Peyer's patch (tissue), 4 donors: ENCODE data around the gene KLK11. TPM values are rescaled to one million over a fixed set of nuclear protein-coding genes. Genes with fewer than 3 reads are reported as not detected.

Experiments used
- DNase-seq, 3 donors: peaks; one replicate each; pipeline ENCODE4 v3.0.0-alpha.2; 2017 to 2019
- H3K27ac ChIP-seq, 4 donors: fragments of 200-600 bp; sonication (generic); one replicate each; pipeline ENCODE4 v1.5.1; 2016 to 2019
- H3K27me3 ChIP-seq, 2 donors: fragments of 200-600 bp; sonication (generic); one replicate each; pipeline ENCODE4 v1.5.1; 2019
- H3K36me3 ChIP-seq, 3 donors: fragments of 200-600 bp; sonication (generic); one replicate each; pipeline ENCODE4 v1.5.1; 2016 to 2019
- H3K4me1 ChIP-seq, 4 donors: fragments of 200-600 bp; sonication (generic); one replicate each; pipeline ENCODE4 v1.5.1; 2016 to 2019
- H3K4me3 ChIP-seq, 4 donors: fragments of 200-600 bp; sonication (generic); 1 replicate in 3 of 4; 2 replicates in 1 of 4; pipeline ENCODE4 v1.5.1; 2016 to 2019; ENCODE audit warnings: mild to moderate bottlenecking in 1 of 4
- H3K9me3 ChIP-seq, 4 donors: fragments of 200-600 bp; sonication (generic); one replicate each; pipeline ENCODE4 v1.5.1; 2016 to 2019; ENCODE audit warnings: mild to moderate bottlenecking in 1 of 4
- CTCF ChIP-seq, 6 experiments: fragments of 450-650 bp in 4 of 6; fragments of 200-600 bp in 2 of 6; sonication (generic) in 1 of 6; IDR thresholded peaks; one replicate each; pipeline ENCODE4 v1.5.1; 2017 to 2019; ENCODE audit warnings: antibody characterized with exemption in 6 of 6, mild to moderate bottlenecking in 3 of 6, moderate library complexity in 1 of 6
- POLR2A ChIP-seq, 2 donors: fragments of 450-650 bp; IDR thresholded peaks; one replicate each; pipeline ENCODE4 v1.5.1; 2017; ENCODE audit warnings: antibody characterized with exemption in 2 of 2, mild to moderate bottlenecking in 2 of 2, moderate library complexity in 2 of 2
- total RNA-seq, 4 donors: library from RNA; depleted of rRNA; stranded (reverse); fragments of >200 nt; gene quantifications; one replicate each; pipeline ENCODE4 v1.1.0, GENCODE V29; 2016

Gene KLK11
- total RNA-seq, 4 donors from 2014 or later, result 1.7 to 3.8 (median 1.9) TPM; not detected in 1

GRCh38 chr19:51059715-51060114 is 33.3 kb upstream of the KLK11 start:
- H3K4me3 ChIP-seq, result no peak overlapping the region
- TF ChIP-seq CTCF (IDR thresholded peaks at IDR 0.05) (no peak), POLR2A (IDR thresholded peaks at IDR 0.05) (no peak)
- H3K27me3 ChIP-seq, result no peaks in the 10 kb centered on the region
- no peaks in the 10 kb centered on the region for H3K36me3 ChIP-seq
- DNase-seq, result no peak
- H3K9me3 ChIP-seq, result no peaks in the 10 kb centered on the region
- no peaks in the 10 kb centered on the region for H3K4me1 ChIP-seq
- H3K27ac ChIP-seq, result no peak overlapping the region

GRCh38 chr19:51055866-51056265 is 29.4 kb upstream of the KLK11 start:
- H3K36me3 ChIP-seq, result no peaks in the 10 kb centered on the region
- no peak for DNase-seq
- no peaks in the 10 kb centered on the region for H3K9me3 ChIP-seq
- no peak for TF ChIP-seq POLR2A (IDR thresholded peaks at IDR 0.05)
- no peak for TF ChIP-seq CTCF (IDR thresholded peaks at IDR 0.05)
- H3K27me3 ChIP-seq, result no peaks in the 10 kb centered on the region
- no peak overlapping the region for H3K27ac ChIP-seq
- no peaks in the 10 kb centered on the region for H3K4me1 ChIP-seq
- no peak overlapping the region for H3K4me3 ChIP-seq

- no peak overlapping the region for H3K27ac ChIP-seq
- TF ChIP-seq POLR2A (IDR thresholded peaks at IDR 0.05), result no peak
- no peak for TF ChIP-seq CTCF (IDR thresholded peaks at IDR 0.05)
- H3K27me3 ChIP-seq, result no peaks in the 10 kb centered on the region
- no peak overlapping the region for H3K4me3 ChIP-seq
- no peaks in the 10 kb centered on the region for H3K9me3 ChIP-seq
- no peaks in the 10 kb centered on the region for H3K4me1 ChIP-seq
- no peaks in the 10 kb centered on the region for H3K36me3 ChIP-seq
- DNase-seq, result no peak
Measured at GRCh38 chr19:51047031-51047335, 20.6 kb upstream of the KLK11 start.

GRCh38 chr19:51044327-51044726 is 17.9 kb upstream of the KLK11 start:
- DNase-seq, result no peak

GRCh38 chr19:51043497-51043896 is 17.1 kb upstream of the KLK11 start:
- no peaks in the 10 kb centered on the region for H3K36me3 ChIP-seq
- H3K9me3 ChIP-seq, result no peaks in the 10 kb centered on the region
- H3K27me3 ChIP-seq, result no peaks in the 10 kb centered on the region
- DNase-seq, result no peak
- TF ChIP-seq CTCF (IDR thresholded peaks at IDR 0.05) (no peak), POLR2A (IDR thresholded peaks at IDR 0.05) (no peak)
- no peak overlapping the region for H3K4me3 ChIP-seq
- H3K27ac ChIP-seq, result no peak overlapping the region
- no peaks in the 10 kb centered on the region for H3K4me1 ChIP-seq

More at GRCh38 chr19:51044327-51044726, 17.9 kb upstream of the KLK11 start:
- Histone ChIP-seq H3K27me3 (no peaks in the 10 kb centered on the region), H3K4me1 (no peaks in the 10 kb centered on the region), H3K4me3 (no peak overlapping the region), H3K27ac (no peak overlapping the region), H3K36me3 (no peaks in the 10 kb centered on the region), H3K9me3 (no peaks in the 10 kb centered on the region)
- no peak for TF ChIP-seq POLR2A (IDR thresholded peaks at IDR 0.05)
- TF ChIP-seq CTCF (IDR thresholded peaks at IDR 0.05), result no peak

GRCh38 chr19:51040151-51040550 is 13.7 kb upstream of the KLK11 start:
- TF ChIP-seq CTCF (IDR thresholded peaks at IDR 0.05) (no peak), POLR2A (IDR thresholded peaks at IDR 0.05) (no peak)
- Histone ChIP-seq H3K4me3 (no peak overlapping the region), H3K9me3 (no peaks in the 10 kb centered on the region), H3K27me3 (no peaks in the 10 kb centered on the region), H3K27ac (no peak overlapping the region), H3K36me3 (no peaks in the 10 kb centered on the region), H3K4me1 (no peaks in the 10 kb centered on the region)
- DNase-seq, result no peak
